ENCODE results near the gene ATP8B3. TPM values are rescaled to one million over a fixed set of nuclear protein-coding genes. Genes with fewer than 3 reads are reported as not detected.

Gene ATP8B3
- polyA plus RNA-seq, 1 donor, result 1.1 TPM

- no peak for DNase-seq
These were observed 20.2 kb downstream of the ATP8B3 start for GRCh38 chr19:1791879-1792278.

- no peak for DNase-seq
These were observed 21.9 kb downstream of the ATP8B3 start for GRCh38 chr19:1790054-1790792.

GRCh38 chr19:1789261-1790041 lies 22.6 kb downstream of the ATP8B3 start:
- DNase-seq, result no peak

GRCh38 chr19:1787116-1787515 lies 25.0 kb downstream of the ATP8B3 start:
- DNase-seq, result no peak

GRCh38 chr19:1786668-1787067 lies 25.4 kb downstream of the ATP8B3 start:
- no peak for DNase-seq

- no peak for DNase-seq
These were observed 26.8 kb downstream of the ATP8B3 start for GRCh38 chr19:1785310-1785709.

GRCh38 chr19:1783874-1784273 lies 28.2 kb downstream of the ATP8B3 start:
- DNase-seq, result no peak

GRCh38 chr19:1783354-1783753 lies 28.7 kb downstream of the ATP8B3 start:
- DNase-seq, result no peak

GRCh38 chr19:1782521-1782920 lies 29.6 kb downstream of the ATP8B3 start:
- no peak for DNase-seq

- no peak for DNase-seq
These were observed 31.7 kb downstream of the ATP8B3 start for GRCh38 chr19:1780272-1780958.

- DNase-seq, result no peak
These were observed 32.5 kb downstream of the ATP8B3 start for GRCh38 chr19:1779574-1779973.

- no peak for DNase-seq
These were observed 34.9 kb downstream of the ATP8B3 start for GRCh38 chr19:1777149-1777548.

- DNase-seq, result no peak
These were observed 35.4 kb downstream of the ATP8B3 start for GRCh38 chr19:1776606-1777147.

- no peak for DNase-seq
These were observed 36.0 kb downstream of the ATP8B3 start for GRCh38 chr19:1775951-1776605.

- DNase-seq, result no peak
These were observed 36.9 kb downstream of the ATP8B3 start for GRCh38 chr19:1774989-1775772.

- no peak for DNase-seq
These were observed 38.9 kb downstream of the ATP8B3 start for GRCh38 chr19:1773184-1773583.

- no peak for DNase-seq
These were observed 41.1 kb downstream of the ATP8B3 start for GRCh38 chr19:1770866-1771576.

GRCh38 chr19:1769645-1769985 lies 42.5 kb downstream of the ATP8B3 start:
- DNase-seq, result no peak

GRCh38 chr19:1768918-1769644 lies 43.0 kb downstream of the ATP8B3 start:
- DNase-seq, result no peak

- no peak for DNase-seq
These were observed 43.8 kb downstream of the ATP8B3 start for GRCh38 chr19:1768248-1768647.
